ENCODE results near the gene RBM20.

DNA sequence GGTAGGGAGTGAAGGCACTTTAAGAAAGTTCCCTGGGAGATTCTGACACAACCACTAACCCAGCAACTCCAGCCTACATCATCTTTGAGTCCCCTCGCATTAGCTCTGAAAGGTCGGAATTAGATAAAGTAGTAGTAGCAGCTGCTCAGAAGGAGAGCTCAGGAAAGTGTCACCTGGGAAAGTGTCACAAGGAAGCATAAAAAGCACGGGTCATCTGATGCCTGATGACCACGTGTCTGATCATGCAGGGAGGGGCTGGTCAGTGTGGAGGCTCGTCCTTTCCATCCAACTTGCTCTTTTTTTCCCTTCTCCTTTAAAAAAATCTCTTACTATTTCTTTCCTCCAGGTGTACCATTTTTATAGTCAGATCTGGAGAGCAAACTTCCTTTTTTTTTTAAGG is 180.5 kb downstream of the RBM20 start:
- TF ChIP-seq POLR2AphosphoS5 (IDR thresholded peaks at IDR 0.05): no peak
- no peak for TF ChIP-seq CTCF (IDR thresholded peaks at IDR 0.05)

Data from sigmoid colon (tissue), 4 donors.